A172 (cell line): Measurements from ENCODE around the gene GLP2R. TPM values are rescaled to one million over a fixed set of nuclear protein-coding genes. Genes with fewer than 3 reads are reported as not detected.

Experiments used
- DNase-seq: peaks from one replicate; pipeline ENCODE4 v3.0.0-alpha.2; 2015; ENCODE audit warnings: low spot score
- total RNA-seq: library from RNA; depleted of rRNA; stranded (reverse); fragments of >200 nt; shearing (Covaris generic); gene quantifications from 2 replicates; pipeline ENCODE4 v1.2.3, GENCODE V29; 2014

Gene GLP2R
- total RNA-seq, 1 experiment from 2014 or later: 0.50 TPM

GRCh38 chr17:9814337-9814945 lies 11.3 kb upstream of the GLP2R start:
- no peak for DNase-seq

GRCh38 chr17:9816472-9816871 lies 9.3 kb upstream of the GLP2R start:
- no peak for DNase-seq

GRCh38 chr17:9817086-9817485 lies 8.6 kb upstream of the GLP2R start:
- peak; percentile 86 for DNase-seq

- DNase-seq: no peak
Observed at GRCh38 chr17:9818760-9819159, 7.0 kb upstream of the GLP2R start.

- DNase-seq: no peak
Observed at GRCh38 chr17:9820448-9820847, 5.3 kb upstream of the GLP2R start.

GRCh38 chr17:9821921-9822320 lies 3.8 kb upstream of the GLP2R start, which contains the start of gene GSG1L2:
Gene GSG1L2, minus strand, starts transcription at chr17:9822079. Its CDS starts 8 bp downstream, at chr17:9822071.
- DNase-seq: no peak

- DNase-seq: no peak
Observed at GRCh38 chr17:9824094-9824493, 1.6 kb upstream of the GLP2R start.

- DNase-seq: no peak
Observed at GRCh38 chr17:9824797-9825338, 856 bp upstream of the GLP2R start.

GRCh38 chr17:9828296-9829295 lies 2.9 kb downstream of the GLP2R start:
- DNase-seq: no peak

GRCh38 chr17:9829343-9829742 lies 3.6 kb downstream of the GLP2R start:
- no peak for DNase-seq

- DNase-seq: no peak
Observed at GRCh38 chr17:9830711-9831110, 5.0 kb downstream of the GLP2R start.

- DNase-seq: no peak
Observed at GRCh38 chr17:9833922-9834321, 8.2 kb downstream of the GLP2R start.

- peak; percentile 87 for DNase-seq
Observed at GRCh38 chr17:9837551-9838471, 12.1 kb downstream of the GLP2R start.

- peak; percentile 33 for DNase-seq
Observed at GRCh38 chr17:9839433-9839832, 13.7 kb downstream of the GLP2R start.

GRCh38 chr17:9842057-9842758 lies 16.5 kb downstream of the GLP2R start:
- DNase-seq: no peak

GRCh38 chr17:9843152-9844010 lies 17.7 kb downstream of the GLP2R start:
- DNase-seq: no peak

GRCh38 chr17:9844153-9844552 lies 18.4 kb downstream of the GLP2R start:
- no peak for DNase-seq

GRCh38 chr17:9845306-9845705 lies 19.6 kb downstream of the GLP2R start:
- DNase-seq: no peak

- DNase-seq: no peak
Observed at GRCh38 chr17:9850151-9850550, 24.4 kb downstream of the GLP2R start.

- DNase-seq: no peak
Observed at GRCh38 chr17:9854255-9854654, 28.5 kb downstream of the GLP2R start.
